GM13977 (cell line): ENCODE measurements around the gene ARIH1.

ENCODE experiments used
- DNase-seq: peaks from one replicate; pipeline ENCODE4 v3.0.0; 2012; ENCODE audit warnings: low spot score
- CTCF ChIP-seq: IDR thresholded peaks from 2 replicates; pipeline ENCODE4 v1.5.1; 2012; ENCODE audit warnings: mild to moderate bottlenecking, control low read depth; ENCODE audit not compliant: insufficient read depth; ENCODE audit errors: extremely low read depth, missing control alignments
- in situ Hi-C: fragments of 300-500 bp; cut with MboI; formaldehyde crosslinking; loops from one replicate; pipeline ENCODE4 v1.12.0; 2022; ENCODE audit warnings: low sequenced_read_pairs, low pct_unique_long_range_greater_than_20kb, mixed read lengths, inconsistent platforms; ENCODE audit not compliant: unreplicated experiment

Gene ARIH1

GRCh38 chr15:72541674-72542073 is 67.5 kb downstream of the ARIH1 start:
- no peak for TF ChIP-seq CTCF
- in situ Hi-C loops: no loop called here
- no peak for DNase-seq

GRCh38 chr15:72545156-72545555 is 71.0 kb downstream of the ARIH1 start:
- in situ Hi-C loops: no loop called here
- DNase-seq: no peak
- TF ChIP-seq CTCF: no peak

GRCh38 chr15:72554471-72555425 is 80.6 kb downstream of the ARIH1 start:
- DNase-seq: no peak
- in situ Hi-C loops: no loop called here

DNA sequence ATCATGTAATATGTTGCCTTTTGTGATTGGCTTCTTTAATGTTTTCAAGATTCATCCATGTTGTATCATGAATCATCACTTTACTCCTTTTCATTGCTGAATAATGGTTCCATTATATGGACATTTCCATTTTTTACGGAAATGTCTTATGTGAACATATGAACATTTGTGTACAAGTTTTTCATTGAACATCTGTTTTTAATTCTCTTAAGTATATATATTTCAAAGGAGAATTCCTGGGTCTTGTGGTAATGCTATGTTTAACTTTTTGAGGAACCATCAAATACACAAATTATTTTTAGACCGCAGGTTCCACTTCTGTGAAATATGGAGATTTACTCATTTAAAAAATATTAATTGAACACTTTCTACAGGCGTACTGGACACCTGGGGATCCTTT is 85.7 kb downstream of the ARIH1 start:
- in situ Hi-C loops: no loop called here
- TF ChIP-seq CTCF: no peak

More at GRCh38 chr15:72554471-72555425, 80.6 kb downstream of the ARIH1 start:
- no peak for TF ChIP-seq CTCF

DNA sequence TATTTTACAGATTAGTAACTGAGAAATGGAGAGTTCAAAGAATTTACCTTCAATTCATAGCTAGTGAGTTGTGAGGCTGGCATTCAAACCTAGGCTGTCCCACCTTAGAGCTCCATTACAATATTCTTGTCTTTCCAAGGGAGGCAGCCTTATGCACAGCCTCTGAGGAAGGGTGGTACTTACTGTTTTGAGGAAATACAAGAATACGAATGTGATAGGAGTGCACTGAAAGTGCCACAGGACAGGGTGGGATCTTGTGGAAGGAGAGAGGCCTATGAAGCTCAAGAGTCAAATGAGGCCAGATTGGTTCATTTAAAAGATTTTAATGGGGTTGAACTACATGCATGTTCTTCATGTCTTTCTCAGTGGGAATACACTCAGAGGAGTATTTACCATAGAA is 86.3 kb downstream of the ARIH1 start:
- TF ChIP-seq CTCF: no peak
- in situ Hi-C loops: no loop called here

More for the DNA sequence above, 85.7 kb downstream of the ARIH1 start:
- no peak for DNase-seq

DNA sequence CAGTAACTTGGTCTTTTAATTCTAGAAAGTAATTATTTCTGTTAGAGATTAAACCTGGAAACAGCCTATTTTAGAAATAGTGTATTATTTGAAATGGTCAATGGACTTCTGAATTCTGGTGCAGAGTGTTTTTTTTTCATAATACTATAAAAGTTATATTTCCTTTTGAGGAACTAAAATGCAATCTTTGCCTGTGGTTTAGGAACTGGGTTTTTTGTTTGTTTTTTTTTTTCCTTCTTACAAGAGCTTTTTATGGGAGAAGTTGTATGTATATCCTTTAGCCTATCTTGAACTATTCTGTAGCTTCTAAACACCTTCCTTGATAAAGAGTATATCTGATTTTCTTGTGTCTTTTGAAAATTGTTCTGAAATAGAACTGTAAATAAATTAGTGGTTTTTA is 88.3 kb downstream of the ARIH1 start:
- no peak for DNase-seq
- in situ Hi-C loops: no loop called here
- TF ChIP-seq CTCF: no peak

More for the DNA sequence above, 86.3 kb downstream of the ARIH1 start:
- no peak for DNase-seq
